BE2C (cell line): Measurements from ENCODE around the gene ADAMTS13.

Experiments
- DNase-seq: peaks from one replicate; pipeline ENCODE4 v3.0.0-alpha.2; 2020
- H3K27me3 ChIP-seq: fragments of 250-450 bp; sonication (Bioruptor Pico); 2 replicates; pipeline ENCODE4 v1.5.1; 2020; ENCODE audit warnings: mild to moderate bottlenecking
- H3K36me3 ChIP-seq: fragments of 250-450 bp; sonication (Bioruptor Pico); 2 replicates; pipeline ENCODE4 v1.5.1; 2020; ENCODE audit warnings: mild to moderate bottlenecking
- H3K4me1 ChIP-seq: fragments of 250-450 bp; sonication (Bioruptor Pico); 2 replicates; pipeline ENCODE4 v1.5.1; 2020
- H3K4me3 ChIP-seq: 2 replicates; pipeline ENCODE4 v1.5.1; 2011; ENCODE audit warnings: low read depth, low read length
- H3K9me3 ChIP-seq: fragments of 250-450 bp; sonication (Bioruptor Pico); 2 replicates; pipeline ENCODE4 v1.5.1; 2020
- CTCF ChIP-seq: IDR thresholded peaks from 2 replicates; pipeline ENCODE4 v1.5.1; 2012; ENCODE audit warnings: mild to moderate bottlenecking, low read depth, low read length

The ADAMTS13 gene

GRCh38 chr9:133493428-133493827, 71.3 kb downstream of the ADAMTS13 start:
- Histone ChIP-seq H3K4me1 (peaks cover 13% of the 10 kb centered on the region), H3K36me3 (no peaks in the 10 kb centered on the region), H3K4me3 (no peak overlapping the region), H3K9me3 (no peaks in the 10 kb centered on the region), H3K27me3 (no peaks in the 10 kb centered on the region)
- DNase-seq: no peak
- TF ChIP-seq CTCF: no peak

- H3K4me3 ChIP-seq: no peak overlapping the region
- no peaks in the 10 kb centered on the region for H3K27me3 ChIP-seq
- no peak for DNase-seq
- H3K4me1 ChIP-seq: peaks cover 13% of the 10 kb centered on the region
- no peaks in the 10 kb centered on the region for H3K9me3 ChIP-seq
- no peak for TF ChIP-seq CTCF
- H3K36me3 ChIP-seq: no peaks in the 10 kb centered on the region
These were observed 71.8 kb downstream of the ADAMTS13 start for GRCh38 chr9:133493845-133494540.

GRCh38 chr9:133494636-133495326, 72.6 kb downstream of the ADAMTS13 start:
- no peak for TF ChIP-seq CTCF
- Histone ChIP-seq H3K4me3 (no peak overlapping the region), H3K27me3 (no peaks in the 10 kb centered on the region), H3K4me1 (peaks cover 13% of the 10 kb centered on the region), H3K36me3 (no peaks in the 10 kb centered on the region), H3K9me3 (no peaks in the 10 kb centered on the region)
- DNase-seq: no peak

- H3K4me1 ChIP-seq: peaks cover 13% of the 10 kb centered on the region
- no peak overlapping the region for H3K4me3 ChIP-seq
- no peaks in the 10 kb centered on the region for H3K36me3 ChIP-seq
- TF ChIP-seq CTCF: no peak
- no peak for DNase-seq
- no peaks in the 10 kb centered on the region for H3K9me3 ChIP-seq
- H3K27me3 ChIP-seq: no peaks in the 10 kb centered on the region
These were observed 73.4 kb downstream of the ADAMTS13 start for GRCh38 chr9:133495327-133496293.

- Histone ChIP-seq H3K9me3 (peaks cover 4% of the 10 kb centered on the region), H3K4me1 (peaks cover 11% of the 10 kb centered on the region), H3K36me3 (no peaks in the 10 kb centered on the region), H3K4me3 (no peak overlapping the region), H3K27me3 (no peaks in the 10 kb centered on the region)
- DNase-seq: no peak
- TF ChIP-seq CTCF: no peak
These were observed 75.0 kb downstream of the ADAMTS13 start for GRCh38 chr9:133496861-133497842.
